Subcutaneous abdominal adipose tissue (tissue), 5 donors: ENCODE measurements around the gene HNF4A.

ENCODE experiments used
- H3K27ac ChIP-seq: one replicate; pipeline ENCODE4 v1.7.0; 2013; ENCODE audit warnings: low read depth, mild to moderate bottlenecking, inconsistent platforms, low read length, moderate library complexity
- H3K27me3 ChIP-seq, 5 donors: one replicate each; pipeline ENCODE4 v1.7.0; 2013; ENCODE audit warnings: low read length in 5 of 5, inconsistent platforms in 1 of 5; ENCODE audit not compliant: control insufficient read depth in 5 of 5, insufficient read depth in 4 of 5
- H3K36me3 ChIP-seq, 5 donors: one replicate each; pipeline ENCODE4 v1.7.0; 2013; ENCODE audit warnings: low read length in 5 of 5; ENCODE audit not compliant: control insufficient read depth in 5 of 5, insufficient read depth in 5 of 5
- H3K4me1 ChIP-seq, 5 donors: one replicate each; pipeline ENCODE4 v1.7.0; 2013; ENCODE audit warnings: low read length in 5 of 5, mild to moderate bottlenecking in 3 of 5, moderate library complexity in 1 of 5; ENCODE audit not compliant: control insufficient read depth in 5 of 5, insufficient read depth in 5 of 5
- H3K4me3 ChIP-seq, 5 donors: one replicate each; pipeline ENCODE4 v1.7.0; 2013; ENCODE audit warnings: low read length in 5 of 5, low read depth in 1 of 5
- H3K9ac ChIP-seq, 5 donors: one replicate each; pipeline ENCODE4 v1.7.0; 2013; ENCODE audit warnings: low read length in 5 of 5, mild to moderate bottlenecking in 4 of 5, moderate library complexity in 3 of 5
- H3K9me3 ChIP-seq, 5 donors: one replicate each; pipeline ENCODE4 v1.7.0; 2013; ENCODE audit warnings: low read length in 5 of 5; ENCODE audit not compliant: control insufficient read depth in 5 of 5
- donor health status: healthy.
- donor health status: healthy.
- donor health status: healthy.
- donor health status: healthy.
- donor health status: healthy.

HNF4A gene

GRCh38 chr20:44411020-44411756, 55.7 kb downstream of the HNF4A start:
- Histone ChIP-seq H3K4me3 (no peak overlapping the region), H3K9me3 (no peaks in the 10 kb centered on the region), H3K4me1 (no peaks in the 10 kb centered on the region), H3K27me3 (peaks cover 2 to 30% (median 9%) of the 10 kb centered on the region in 5 donors), H3K9ac (no peak overlapping the region), H3K36me3 (no peaks in the 10 kb centered on the region), H3K27ac (no peak overlapping the region)

GRCh38 chr20:44411757-44412401, 56.4 kb downstream of the HNF4A start:
- no peaks in the 10 kb centered on the region for H3K4me1 ChIP-seq

GRCh38 chr20:44412402-44413144, 57.1 kb downstream of the HNF4A start:
- H3K9ac ChIP-seq = no peak overlapping the region
- H3K9me3 ChIP-seq = no peaks in the 10 kb centered on the region
- no peak overlapping the region for H3K4me3 ChIP-seq
- H3K36me3 ChIP-seq = no peaks in the 10 kb centered on the region
- no peak overlapping the region for H3K27ac ChIP-seq
- H3K4me1 ChIP-seq = no peaks in the 10 kb centered on the region
- peaks cover 2 to 30% (median 9%) of the 10 kb centered on the region in 5 donors for H3K27me3 ChIP-seq

More at GRCh38 chr20:44411757-44412401, 56.4 kb downstream of the HNF4A start:
- Histone ChIP-seq H3K4me3 (no peak overlapping the region), H3K27ac (no peak overlapping the region), H3K9me3 (no peaks in the 10 kb centered on the region), H3K27me3 (peaks cover 2 to 30% (median 9%) of the 10 kb centered on the region in 5 donors), H3K36me3 (no peaks in the 10 kb centered on the region), H3K9ac (no peak overlapping the region)

- Histone ChIP-seq H3K9ac (no peak overlapping the region), H3K4me1 (no peaks in the 10 kb centered on the region), H3K36me3 (no peaks in the 10 kb centered on the region), H3K27ac (no peak overlapping the region), H3K27me3 (peaks cover 2 to 36% (median 9%) of the 10 kb centered on the region in 5 donors), H3K9me3 (no peaks in the 10 kb centered on the region), H3K4me3 (no peak overlapping the region)
These were observed 58.3 kb downstream of the HNF4A start for GRCh38 chr20:44413575-44414345.

GRCh38 chr20:44414346-44414714, 58.8 kb downstream of the HNF4A start:
- H3K4me3 ChIP-seq = no peak overlapping the region
- H3K4me1 ChIP-seq = no peaks in the 10 kb centered on the region
- H3K9ac ChIP-seq = no peak overlapping the region
- no peak overlapping the region for H3K27ac ChIP-seq
- H3K27me3 ChIP-seq = peaks cover 2 to 36% (median 9%) of the 10 kb centered on the region in 5 donors
- no peaks in the 10 kb centered on the region for H3K36me3 ChIP-seq
- H3K9me3 ChIP-seq = no peaks in the 10 kb centered on the region

- no peaks in the 10 kb centered on the region for H3K4me1 ChIP-seq
- H3K4me3 ChIP-seq = no peak overlapping the region
- peaks cover 2 to 36% (median 9%) of the 10 kb centered on the region in 5 donors for H3K27me3 ChIP-seq
- H3K27ac ChIP-seq = no peak overlapping the region
- H3K36me3 ChIP-seq = no peaks in the 10 kb centered on the region
- no peaks in the 10 kb centered on the region for H3K9me3 ChIP-seq
- H3K9ac ChIP-seq = no peak overlapping the region
These were observed 59.3 kb downstream of the HNF4A start for GRCh38 chr20:44414808-44415207.

- H3K27me3 ChIP-seq = peaks cover 0 to 29% (median 9%) of the 10 kb centered on the region in 5 donors
- no peak overlapping the region for H3K4me3 ChIP-seq
- H3K9me3 ChIP-seq = no peaks in the 10 kb centered on the region
- H3K9ac ChIP-seq = no peak overlapping the region
- no peaks in the 10 kb centered on the region for H3K36me3 ChIP-seq
- H3K27ac ChIP-seq = no peak overlapping the region
- H3K4me1 ChIP-seq = no peaks in the 10 kb centered on the region
These were observed 60.6 kb downstream of the HNF4A start for GRCh38 chr20:44415833-44416715.

- Histone ChIP-seq H3K27me3 (peaks cover 2 to 18% (median 6%) of the 10 kb centered on the region in 5 donors), H3K9ac (no peak overlapping the region), H3K36me3 (no peaks in the 10 kb centered on the region), H3K4me3 (no peak overlapping the region), H3K4me1 (no peaks in the 10 kb centered on the region), H3K9me3 (no peaks in the 10 kb centered on the region), H3K27ac (no peak overlapping the region)
These were observed 62.8 kb downstream of the HNF4A start for GRCh38 chr20:44418069-44418905.
